ENCODE data around the gene GLIS1. TPM values are rescaled to one million over a fixed set of nuclear protein-coding genes. Genes with fewer than 3 reads are reported as not detected.

GLIS1 gene
- total RNA-seq, 2 donors from 2014 or later: not detected

- Mint-ChIP-seq H3K27me3 (peaks cover 0 to 5% of the 10 kb centered on the region in 2 donors), H3K27ac (no peak overlapping the region), H3K4me3 (no peak overlapping the region), H3K36me3 (no peaks in the 10 kb centered on the region), H3K4me1 (ENCODE audit: low read depth in 2 of 2) (no peaks in the 10 kb centered on the region), H3K9me3 (no peaks in the 10 kb centered on the region)
- ATAC-seq (no peak), DNase-seq (ENCODE audit: low spot score) (no peak)
Measured at GRCh38 chr1:53700776-53701175, 38.2 kb downstream of the GLIS1 start.

GRCh38 chr1:53699981-53700380 is 39.0 kb downstream of the GLIS1 start:
- no peak overlapping the region for H3K27ac Mint-ChIP-seq
- H3K36me3 Mint-ChIP-seq: no peaks in the 10 kb centered on the region
- no peaks in the 10 kb centered on the region for H3K4me1 Mint-ChIP-seq (ENCODE audit: low read depth in 2 of 2)
- H3K4me3 Mint-ChIP-seq: no peak overlapping the region
- no peak for ATAC-seq
- H3K9me3 Mint-ChIP-seq: no peaks in the 10 kb centered on the region
- DNase-seq (ENCODE audit: low spot score): no peak
- peaks cover 0 to 5% of the 10 kb centered on the region in 2 donors for H3K27me3 Mint-ChIP-seq

GRCh38 chr1:53698384-53698980 is 40.5 kb downstream of the GLIS1 start:
- H3K4me3 Mint-ChIP-seq: no peak overlapping the region
- no peaks in the 10 kb centered on the region for H3K4me1 Mint-ChIP-seq (ENCODE audit: low read depth in 2 of 2)
- ATAC-seq (no peak), DNase-seq (ENCODE audit: low spot score) (no peak)
- no peak overlapping the region for H3K27ac Mint-ChIP-seq
- no peaks in the 10 kb centered on the region for H3K36me3 Mint-ChIP-seq
- no peaks in the 10 kb centered on the region for H3K9me3 Mint-ChIP-seq
- H3K27me3 Mint-ChIP-seq: peaks cover 0 to 5% of the 10 kb centered on the region in 2 donors

- Mint-ChIP-seq H3K4me3 (no peak overlapping the region), H3K9me3 (no peaks in the 10 kb centered on the region), H3K36me3 (no peaks in the 10 kb centered on the region), H3K4me1 (ENCODE audit: low read depth in 2 of 2) (no peaks in the 10 kb centered on the region), H3K27me3 (peaks cover 0 to under 1% of the 10 kb centered on the region in 2 donors), H3K27ac (no peak overlapping the region)
- no peak for ATAC-seq
- no peak for DNase-seq (ENCODE audit: low spot score)
Measured at GRCh38 chr1:53697721-53698383, 41.1 kb downstream of the GLIS1 start.

GRCh38 chr1:53696990-53697389 is 42.0 kb downstream of the GLIS1 start:
- Mint-ChIP-seq H3K36me3 (no peaks in the 10 kb centered on the region), H3K4me1 (ENCODE audit: low read depth in 2 of 2) (no peaks in the 10 kb centered on the region), H3K27me3 (peaks cover 0 to 2% of the 10 kb centered on the region in 2 donors), H3K9me3 (no peaks in the 10 kb centered on the region), H3K27ac (no peak overlapping the region), H3K4me3 (no peak overlapping the region)
- ATAC-seq (no peak), DNase-seq (ENCODE audit: low spot score) (no peak)

GRCh38 chr1:53696571-53696970 is 42.4 kb downstream of the GLIS1 start:
- H3K27ac Mint-ChIP-seq: no peak overlapping the region
- no peak for ATAC-seq

GRCh38 chr1:53696051-53696450 is 42.9 kb downstream of the GLIS1 start:
- Mint-ChIP-seq H3K27ac (no peak overlapping the region), H3K9me3 (no peaks in the 10 kb centered on the region), H3K36me3 (no peaks in the 10 kb centered on the region), H3K27me3 (peaks cover 0 to 6% of the 10 kb centered on the region in 2 donors), H3K4me3 (no peak overlapping the region), H3K4me1 (ENCODE audit: low read depth in 2 of 2) (no peaks in the 10 kb centered on the region)
- no peak for DNase-seq (ENCODE audit: low spot score)
- no peak for ATAC-seq

More at GRCh38 chr1:53696571-53696970, 42.4 kb downstream of the GLIS1 start:
- Mint-ChIP-seq H3K27me3 (peaks cover 0 to 4% of the 10 kb centered on the region in 2 donors), H3K9me3 (no peaks in the 10 kb centered on the region), H3K4me1 (ENCODE audit: low read depth in 2 of 2) (no peaks in the 10 kb centered on the region), H3K36me3 (no peaks in the 10 kb centered on the region), H3K4me3 (no peak overlapping the region)
- no peak for DNase-seq (ENCODE audit: low spot score)

- H3K9me3 Mint-ChIP-seq: no peaks in the 10 kb centered on the region
- H3K27ac Mint-ChIP-seq: no peak overlapping the region
- no peaks in the 10 kb centered on the region for H3K4me1 Mint-ChIP-seq (ENCODE audit: low read depth in 2 of 2)
- DNase-seq (ENCODE audit: low spot score) (no peak), ATAC-seq (no peak)
- H3K36me3 Mint-ChIP-seq: no peaks in the 10 kb centered on the region
- H3K27me3 Mint-ChIP-seq: peaks cover 0 to 6% of the 10 kb centered on the region in 2 donors
- no peak overlapping the region for H3K4me3 Mint-ChIP-seq
Measured at GRCh38 chr1:53695116-53695515, 43.8 kb downstream of the GLIS1 start.

- Mint-ChIP-seq H3K36me3 (no peaks in the 10 kb centered on the region), H3K4me3 (no peak overlapping the region), H3K4me1 (ENCODE audit: low read depth in 2 of 2) (no peaks in the 10 kb centered on the region), H3K27me3 (peaks cover 0 to 6% of the 10 kb centered on the region in 2 donors), H3K9me3 (no peaks in the 10 kb centered on the region), H3K27ac (no peak overlapping the region)
- ATAC-seq: no peak
- no peak for DNase-seq (ENCODE audit: low spot score)
Measured at GRCh38 chr1:53694718-53695091, 44.3 kb downstream of the GLIS1 start.

- H3K4me1 Mint-ChIP-seq (ENCODE audit: low read depth in 2 of 2): no peaks in the 10 kb centered on the region
- H3K27me3 Mint-ChIP-seq: peaks cover 0 to 6% of the 10 kb centered on the region in 2 donors
- H3K36me3 Mint-ChIP-seq: no peaks in the 10 kb centered on the region
- no peaks in the 10 kb centered on the region for H3K9me3 Mint-ChIP-seq
- H3K27ac Mint-ChIP-seq: no peak overlapping the region
- DNase-seq (ENCODE audit: low spot score): no peak
- ATAC-seq: no peak
- no peak overlapping the region for H3K4me3 Mint-ChIP-seq
Measured at GRCh38 chr1:53693773-53694717, 44.9 kb downstream of the GLIS1 start.

- H3K9me3 Mint-ChIP-seq: no peaks in the 10 kb centered on the region
- H3K4me3 Mint-ChIP-seq: no peak overlapping the region
- no peak overlapping the region for H3K27ac Mint-ChIP-seq
Measured at GRCh38 chr1:53693339-53693738, 45.6 kb downstream of the GLIS1 start.

GRCh38 chr1:53691326-53691725 is 47.6 kb downstream of the GLIS1 start:
- Mint-ChIP-seq H3K4me1 (ENCODE audit: low read depth in 2 of 2) (no peaks in the 10 kb centered on the region), H3K36me3 (no peaks in the 10 kb centered on the region), H3K27me3 (peaks cover 5 to 8% of the 10 kb centered on the region in 2 donors), H3K9me3 (no peaks in the 10 kb centered on the region), H3K4me3 (no peak overlapping the region), H3K27ac (no peak overlapping the region)
- no peak for DNase-seq (ENCODE audit: low spot score)
- no peak for ATAC-seq

More at GRCh38 chr1:53693339-53693738, 45.6 kb downstream of the GLIS1 start:
- DNase-seq (ENCODE audit: low spot score) (no peak), ATAC-seq (no peak)
- Mint-ChIP-seq H3K36me3 (no peaks in the 10 kb centered on the region), H3K4me1 (ENCODE audit: low read depth in 2 of 2) (no peaks in the 10 kb centered on the region), H3K27me3 (peaks cover 0 to 6% of the 10 kb centered on the region in 2 donors)

- Mint-ChIP-seq H3K4me3 (no peak overlapping the region), H3K36me3 (no peaks in the 10 kb centered on the region), H3K4me1 (ENCODE audit: low read depth in 2 of 2) (no peaks in the 10 kb centered on the region), H3K27me3 (peaks cover 15 to 18% of the 10 kb centered on the region in 2 donors), H3K27ac (no peak overlapping the region), H3K9me3 (no peaks in the 10 kb centered on the region)
- ATAC-seq: no peak
- no peak for DNase-seq (ENCODE audit: low spot score)
Measured at GRCh38 chr1:53690411-53690810, 48.6 kb downstream of the GLIS1 start.

All from natural killer cell treated with Interleukin-12 subunit alpha and Interleukin-12 subunit beta and Interleukin-15 and Interleukin-18, amount 100 ng/mL, for 72 hours (primary cell).